Measurements from ENCODE around the gene UBP1. TPM values are rescaled to one million over a fixed set of nuclear protein-coding genes. Genes with fewer than 3 reads are reported as not detected.
"Not testable (repeated sequence)": the region's sequence is repeated elsewhere in the genome, so short reads cannot be mapped to it uniquely, and the experiment has no call there.

UBP1 gene
- total RNA-seq, 5 donors from 2014 or later (not counting 1 experiment from before 2014, with no cell fraction given), result 87.3 to 101 (median 91.4) TPM

DNA sequence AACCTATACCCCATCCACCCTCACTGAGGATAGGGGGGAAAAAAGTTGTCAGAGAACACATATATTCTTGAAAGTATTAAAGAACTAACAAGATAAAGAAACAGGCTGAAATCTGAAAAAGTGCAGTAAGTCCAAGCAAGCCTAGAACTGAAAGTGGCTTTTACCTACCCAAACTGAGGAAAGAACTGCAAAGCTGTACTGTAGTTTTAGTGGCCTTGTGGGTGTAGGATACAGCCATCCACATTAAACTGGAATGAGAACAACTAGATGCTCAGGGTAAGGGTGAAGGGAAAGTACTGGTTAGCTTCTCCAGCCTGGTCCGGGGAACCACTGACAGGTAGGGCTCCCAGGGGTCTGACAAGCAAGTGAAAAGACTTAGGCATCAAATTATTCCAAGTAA lies 10.1 kb downstream of the UBP1 start:
- DNase-seq, result no peak
- Mint-ChIP-seq H3K4me3 (peak overlapping the region in 1 of 3 donors; percentile 36), H3K36me3 (peaks cover 3% of the 10 kb centered on the region), H3K4me1 (peaks cover 76 to 78% (median 77%) of the 10 kb centered on the region in 3 donors), H3K27ac (peak overlapping the region in 1 of 2 donors; percentile 68), H3K9me3 (no peaks in the 10 kb centered on the region), H3K27me3 (no peaks in the 10 kb centered on the region)
- ATAC-seq (replicated peaks in 1 of 4), result no peak
- ChIA-PET POLR2A (interaction anchor here in 1 of 2 donors (2.6 kb wide), 1 partner anchor 11 kb away, joined by 7 read pairs; no protein-coding TSS in a partner anchor), CTCF (interaction anchor here in 1 of 2 donors (0.6 kb wide), 1 partner anchor 24 kb away, joined by 5 read pairs; no protein-coding TSS in a partner anchor)
- Histone ChIP-seq H3K27ac (ENCODE audit: low read length) (no peak overlapping the region), H3K36me3 (ENCODE audit: control insufficient read depth in 2 of 2, extremely low read depth in 1 of 2, insufficient read depth in 1 of 2, low read length in 1 of 2) (peaks cover 0 to 4% of the 10 kb centered on the region in 2 donors), H3K4me1 (ENCODE audit: control insufficient read depth in 1 of 2, extremely low read depth in 1 of 2, insufficient read depth in 2 of 2, low read length in 2 of 2) (peaks cover 10 to 28% of the 10 kb centered on the region in 2 experiments), H3K4me3 (ENCODE audit: control insufficient read depth in 1 of 2, extremely low read depth in 1 of 2, low read length in 1 of 2) (no peak overlapping the region), H3K27me3 (replicated peaks in 1 of 2; ENCODE audit: control insufficient read depth in 2 of 2, extremely low read depth in 1 of 2, insufficient read depth in 2 of 2, low read length in 1 of 2) (no peaks in the 10 kb centered on the region), H3K9me3 (no peaks in the 10 kb centered on the region)
- 100% methylated on average over 1 of the region's 1 CpG for WGBS (ENCODE audit: insufficient coverage)

DNA sequence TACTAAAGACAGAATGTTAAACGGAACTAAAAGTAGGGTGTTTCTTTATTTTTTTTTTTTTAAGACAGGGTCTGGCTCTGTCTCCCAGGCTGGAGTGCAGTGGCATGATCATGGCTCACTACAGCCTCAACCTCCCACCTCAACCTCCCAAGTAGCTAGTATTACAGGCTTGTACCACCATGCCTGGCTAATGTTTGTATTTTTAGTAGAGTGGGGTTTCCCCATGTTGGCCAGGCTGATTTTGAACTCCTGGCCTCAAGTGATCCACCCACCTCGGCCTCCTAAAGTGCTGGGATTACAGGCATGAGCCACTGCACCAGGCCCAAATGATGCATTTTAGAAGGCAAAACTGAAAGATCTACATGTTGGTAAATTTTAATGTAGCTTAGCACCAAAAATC lies 10.9 kb downstream of the UBP1 start:
- H3K4me3 Mint-ChIP-seq; H3K27ac Mint-ChIP-seq; H3K27ac ChIP-seq (ENCODE audit: low read length); H3K27me3 ChIP-seq (replicated peaks in 1 of 2; ENCODE audit: control insufficient read depth in 2 of 2, extremely low read depth in 1 of 2, insufficient read depth in 2 of 2, low read length in 1 of 2); H3K27me3 Mint-ChIP-seq; DNase-seq; H3K4me3 ChIP-seq (ENCODE audit: control insufficient read depth in 1 of 2, extremely low read depth in 1 of 2, low read length in 1 of 2); H3K36me3 ChIP-seq (ENCODE audit: control insufficient read depth in 2 of 2, extremely low read depth in 1 of 2, insufficient read depth in 1 of 2, low read length in 1 of 2); H3K36me3 Mint-ChIP-seq; H3K9me3 ChIP-seq; ATAC-seq (replicated peaks in 1 of 4); CTCF ChIA-PET; H3K9me3 Mint-ChIP-seq: not testable (repeated sequence)
- POLR2A ChIA-PET, result interaction anchor here in 1 of 2 donors (2.6 kb wide), 1 partner anchor 12 kb away, joined by 7 read pairs; no protein-coding TSS in a partner anchor
- no CpG with 5 or more reads among the region's 2 CpGs for WGBS (ENCODE audit: insufficient coverage)
- peaks cover 10 to 27% of the 10 kb centered on the region in 2 experiments for H3K4me1 ChIP-seq (ENCODE audit: control insufficient read depth in 1 of 2, extremely low read depth in 1 of 2, insufficient read depth in 2 of 2, low read length in 2 of 2)
- H3K4me1 Mint-ChIP-seq, result peaks cover 73 to 77% (median 76%) of the 10 kb centered on the region in 3 donors

DNA sequence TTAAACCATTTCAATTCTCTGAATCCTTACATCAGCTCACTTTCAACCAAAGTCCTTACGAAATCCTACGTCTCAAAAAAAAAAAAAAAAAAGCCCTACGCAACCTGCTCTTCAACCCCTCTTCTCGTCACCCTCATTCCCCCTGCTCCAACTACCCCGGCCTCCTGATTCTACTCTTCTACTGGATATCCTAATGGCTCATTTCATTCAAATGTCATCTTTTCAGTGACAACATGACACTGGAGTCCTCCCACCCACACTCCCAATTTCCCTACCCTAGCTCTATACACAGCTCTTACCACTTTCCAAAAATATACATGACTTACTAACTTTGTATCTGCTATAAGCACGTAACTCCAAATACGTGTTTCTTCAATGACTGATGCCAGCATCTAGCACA lies 11.5 kb downstream of the UBP1 start:
- CTCF ChIA-PET, result interaction anchor here (0.6 kb wide), 5 partner anchors 14 to 1193 kb away, joined by 3 to 11 read pairs (median 4); no protein-coding TSS in a partner anchor
- peaks cover 5 to 9% of the 10 kb centered on the region in 2 donors for H3K36me3 ChIP-seq (ENCODE audit: control insufficient read depth in 2 of 2, extremely low read depth in 1 of 2, insufficient read depth in 1 of 2, low read length in 1 of 2)
- no peak for ATAC-seq (replicated peaks in 1 of 4)

DNA sequence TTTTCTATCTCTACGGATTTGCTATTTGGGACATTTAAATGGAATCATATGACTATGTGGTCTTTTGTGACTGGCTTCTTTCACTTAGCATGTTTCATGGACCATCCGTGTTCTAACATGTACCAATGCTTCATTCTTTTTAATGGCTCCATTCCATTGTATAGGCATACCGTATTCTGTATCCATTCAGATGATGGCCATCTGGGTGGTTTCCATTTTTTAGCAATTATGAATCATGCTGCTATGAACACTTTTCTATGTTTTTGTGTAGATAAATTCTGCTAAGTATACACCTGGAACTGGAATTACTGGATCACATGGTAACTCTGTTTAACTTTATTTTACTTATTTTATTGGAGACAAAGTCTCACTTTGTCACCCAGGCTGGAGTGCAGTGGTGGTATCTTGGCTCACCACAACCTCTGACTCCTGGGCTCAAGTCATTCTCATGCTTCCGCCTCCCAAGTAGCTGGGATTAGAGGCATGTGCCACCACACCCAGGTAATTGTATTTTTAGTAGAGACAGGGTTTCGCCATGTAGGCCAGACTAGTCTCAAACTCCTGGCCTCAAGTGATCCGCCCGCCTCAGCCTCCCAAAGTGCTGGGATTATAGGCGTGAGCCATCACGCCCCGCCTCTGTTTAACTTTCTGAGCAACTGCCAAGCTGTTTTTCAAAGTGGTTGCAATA lies 13.4 kb downstream of the UBP1 start:
- POLR2A ChIA-PET, result no interaction called here
- H3K4me1 ChIP-seq (ENCODE audit: control insufficient read depth in 1 of 2, extremely low read depth in 1 of 2, insufficient read depth in 2 of 2, low read length in 2 of 2), result peaks cover 10 to 11% of the 10 kb centered on the region in 2 experiments
- peaks cover 5 to 15% of the 10 kb centered on the region in 2 donors for H3K36me3 ChIP-seq (ENCODE audit: control insufficient read depth in 2 of 2, extremely low read depth in 1 of 2, insufficient read depth in 1 of 2, low read length in 1 of 2)
- peaks cover 23% of the 10 kb centered on the region for H3K36me3 Mint-ChIP-seq
- no peaks in the 10 kb centered on the region for H3K27me3 ChIP-seq (replicated peaks in 1 of 2; ENCODE audit: control insufficient read depth in 2 of 2, extremely low read depth in 1 of 2, insufficient read depth in 2 of 2, low read length in 1 of 2)
- no peak overlapping the region for H3K27ac ChIP-seq (ENCODE audit: low read length)
- H3K27ac Mint-ChIP-seq, result no peak overlapping the region
- 100% methylated on average over 1 of the region's 10 CpGs for WGBS (ENCODE audit: insufficient coverage)
- H3K4me3 Mint-ChIP-seq, result no peak overlapping the region
- DNase-seq (no peak), ATAC-seq (replicated peaks in 1 of 4) (no peak)
- H3K9me3 ChIP-seq, result no peaks in the 10 kb centered on the region
- H3K4me3 ChIP-seq (ENCODE audit: control insufficient read depth in 1 of 2, extremely low read depth in 1 of 2, low read length in 1 of 2), result no peak overlapping the region
- CTCF ChIA-PET, result interaction anchor here (0.6 to 0.7 kb wide), 2 partner anchors 12 to 65 kb away, joined by 3 read pairs; no protein-coding TSS in a partner anchor
- H3K4me1 Mint-ChIP-seq, result peaks cover 54 to 59% (median 56%) of the 10 kb centered on the region in 3 donors
- no peaks in the 10 kb centered on the region for H3K9me3 Mint-ChIP-seq
- H3K27me3 Mint-ChIP-seq, result no peaks in the 10 kb centered on the region

More for the DNA sequence above, 11.5 kb downstream of the UBP1 start:
- H3K9me3 ChIP-seq, result no peaks in the 10 kb centered on the region
- H3K4me1 ChIP-seq (ENCODE audit: control insufficient read depth in 1 of 2, extremely low read depth in 1 of 2, insufficient read depth in 2 of 2, low read length in 2 of 2), result peaks cover 10 to 24% of the 10 kb centered on the region in 2 experiments
- peaks cover 69 to 73% (median 71%) of the 10 kb centered on the region in 3 donors for H3K4me1 Mint-ChIP-seq
- H3K9me3 Mint-ChIP-seq, result no peaks in the 10 kb centered on the region
- H3K4me3 Mint-ChIP-seq, result peak overlapping the region in 1 of 3 donors; percentile 15
- no peak overlapping the region for H3K27ac ChIP-seq (ENCODE audit: low read length)
- no peaks in the 10 kb centered on the region for H3K27me3 ChIP-seq (replicated peaks in 1 of 2; ENCODE audit: control insufficient read depth in 2 of 2, extremely low read depth in 1 of 2, insufficient read depth in 2 of 2, low read length in 1 of 2)
- H3K36me3 Mint-ChIP-seq, result peaks cover 10% of the 10 kb centered on the region
- POLR2A ChIA-PET, result interaction anchor here in 1 of 2 donors (0.6 to 2.6 kb wide), 4 partner anchors 9 to 1462 kb away, joined by 3 to 7 read pairs (median 6); no protein-coding TSS in a partner anchor
- no peak overlapping the region for H3K27ac Mint-ChIP-seq
- no peak overlapping the region for H3K4me3 ChIP-seq (ENCODE audit: control insufficient read depth in 1 of 2, extremely low read depth in 1 of 2, low read length in 1 of 2)
- DNase-seq, result no peak
- 94% methylated on average over 6 of the region's 7 CpGs for WGBS (ENCODE audit: insufficient coverage)
- H3K27me3 Mint-ChIP-seq, result no peaks in the 10 kb centered on the region

DNA sequence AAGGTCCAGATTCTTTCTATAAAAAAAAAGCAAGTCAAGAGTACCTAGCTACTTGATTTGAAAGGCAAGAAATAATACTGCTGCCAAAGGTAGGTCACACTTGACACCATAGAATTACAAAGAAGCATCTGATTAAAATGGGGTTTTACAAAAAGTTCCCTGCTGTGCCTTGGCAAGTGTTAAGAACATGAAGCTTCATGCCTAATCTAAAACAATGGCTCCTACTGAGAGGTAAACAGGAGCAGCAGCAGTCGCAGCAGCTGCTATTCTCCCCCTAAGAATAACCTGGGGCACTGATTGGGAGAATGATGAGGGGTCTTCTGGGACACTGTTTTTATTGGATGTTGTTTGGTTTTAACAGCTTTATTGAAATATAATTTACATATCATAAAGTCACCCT lies 14.1 kb downstream of the UBP1 start:
- peaks cover 48 to 52% (median 49%) of the 10 kb centered on the region in 3 donors for H3K4me1 Mint-ChIP-seq
- peaks cover 5 to 22% of the 10 kb centered on the region in 2 donors for H3K36me3 ChIP-seq (ENCODE audit: control insufficient read depth in 2 of 2, extremely low read depth in 1 of 2, insufficient read depth in 1 of 2, low read length in 1 of 2)
- POLR2A ChIA-PET, result no interaction called here

DNA sequence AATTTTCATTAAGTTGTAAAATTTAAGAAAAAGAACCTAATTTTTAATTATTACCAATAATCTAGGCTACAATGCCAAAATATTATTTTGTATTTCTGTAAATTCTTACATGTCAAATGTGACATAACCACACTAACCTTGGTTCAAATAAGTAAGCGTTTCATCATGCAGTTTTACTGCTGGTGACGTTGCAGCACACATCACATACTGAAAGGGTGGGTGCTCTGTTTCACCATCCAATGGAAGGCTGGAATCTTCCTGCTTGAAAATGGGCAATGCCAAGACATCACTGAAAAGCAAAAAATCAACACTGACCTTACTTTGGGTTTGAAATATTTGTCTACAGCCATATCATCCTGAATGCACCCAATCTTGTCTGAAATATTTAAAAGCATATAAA lies 14.8 kb downstream of the UBP1 start:
- Histone ChIP-seq H3K36me3 (ENCODE audit: control insufficient read depth in 2 of 2, extremely low read depth in 1 of 2, insufficient read depth in 1 of 2, low read length in 1 of 2) (peaks cover 5 to 28% of the 10 kb centered on the region in 2 donors), H3K4me1 (ENCODE audit: control insufficient read depth in 1 of 2, extremely low read depth in 1 of 2, insufficient read depth in 2 of 2, low read length in 2 of 2) (peaks cover 4 to 8% of the 10 kb centered on the region in 2 experiments), H3K9me3 (no peaks in the 10 kb centered on the region), H3K27me3 (replicated peaks in 1 of 2; ENCODE audit: control insufficient read depth in 2 of 2, extremely low read depth in 1 of 2, insufficient read depth in 2 of 2, low read length in 1 of 2) (no peaks in the 10 kb centered on the region), H3K4me3 (ENCODE audit: control insufficient read depth in 1 of 2, extremely low read depth in 1 of 2, low read length in 1 of 2) (no peak overlapping the region), H3K27ac (ENCODE audit: low read length) (no peak overlapping the region)
- DNase-seq (no peak), ATAC-seq (replicated peaks in 1 of 4) (no peak)
- ChIA-PET POLR2A (no interaction called here), CTCF (interaction anchor here in 1 of 2 donors (0.6 to 0.7 kb wide), 3 partner anchors 16 to 374 kb away, joined by 3 to 5 read pairs (median 3); no protein-coding TSS in a partner anchor)
- Mint-ChIP-seq H3K27me3 (no peaks in the 10 kb centered on the region), H3K4me1 (peaks cover 42 to 45% (median 43%) of the 10 kb centered on the region in 3 donors), H3K27ac (no peak overlapping the region), H3K9me3 (no peaks in the 10 kb centered on the region), H3K36me3 (peaks cover 33% of the 10 kb centered on the region), H3K4me3 (no peak overlapping the region)
- 90% methylated on average over 2 of the region's 2 CpGs for WGBS (ENCODE audit: insufficient coverage)

More for the DNA sequence above, 14.1 kb downstream of the UBP1 start:
- H3K9me3 ChIP-seq, result no peaks in the 10 kb centered on the region
- H3K27ac Mint-ChIP-seq, result no peak overlapping the region
- no CpG with 5 or more reads among the region's 1 CpG for WGBS (ENCODE audit: insufficient coverage)
- H3K36me3 Mint-ChIP-seq, result peaks cover 29% of the 10 kb centered on the region
- ATAC-seq (replicated peaks in 1 of 4), result no peak
- peaks cover 7 to 11% of the 10 kb centered on the region in 2 experiments for H3K4me1 ChIP-seq (ENCODE audit: control insufficient read depth in 1 of 2, extremely low read depth in 1 of 2, insufficient read depth in 2 of 2, low read length in 2 of 2)
- H3K4me3 ChIP-seq (ENCODE audit: control insufficient read depth in 1 of 2, extremely low read depth in 1 of 2, low read length in 1 of 2), result no peak overlapping the region
- no peak overlapping the region for H3K4me3 Mint-ChIP-seq
- CTCF ChIA-PET, result interaction anchor here in 1 of 2 donors (0.6 to 0.7 kb wide), 2 partner anchors 16 to 50 kb away, joined by 3 to 4 read pairs; no protein-coding TSS in a partner anchor
- no peaks in the 10 kb centered on the region for H3K27me3 ChIP-seq (replicated peaks in 1 of 2; ENCODE audit: control insufficient read depth in 2 of 2, extremely low read depth in 1 of 2, insufficient read depth in 2 of 2, low read length in 1 of 2)
- no peaks in the 10 kb centered on the region for H3K9me3 Mint-ChIP-seq
- no peak for DNase-seq
- H3K27ac ChIP-seq (ENCODE audit: low read length), result no peak overlapping the region
- H3K27me3 Mint-ChIP-seq, result no peaks in the 10 kb centered on the region
